ENCODE data around the gene PHC3. TPM values are rescaled to one million over a fixed set of nuclear protein-coding genes. Genes with fewer than 3 reads are reported as not detected.

The PHC3 gene
- total and polyA plus RNA-seq, 2 of the 13 experiments (the other 11 are each of a cell fraction or from before 2014, with no cell fraction given) = 24.1 to 49.0 TPM

DNA sequence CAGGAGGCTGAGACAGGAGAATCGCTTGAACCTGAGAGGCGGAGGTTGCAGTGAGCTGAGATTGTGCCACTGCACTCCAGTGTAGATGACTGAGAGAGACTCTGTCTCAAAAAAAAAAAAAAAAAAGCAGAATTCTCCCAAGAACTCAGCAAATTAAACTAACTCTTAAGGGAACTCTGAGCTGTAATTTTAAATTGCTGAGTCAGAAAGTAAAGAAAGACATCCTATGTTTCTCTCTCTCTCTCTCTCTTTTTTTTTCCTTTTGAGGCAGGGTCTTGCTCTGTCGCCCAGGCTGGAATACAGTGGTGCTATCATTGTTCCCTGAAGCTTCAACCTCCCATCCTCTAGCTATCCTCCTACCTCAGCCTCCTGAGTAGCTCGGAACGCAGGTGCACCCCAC is 20.0 kb upstream of the PHC3 start (continued):
- TF ChIP-seq, protein P1, sequence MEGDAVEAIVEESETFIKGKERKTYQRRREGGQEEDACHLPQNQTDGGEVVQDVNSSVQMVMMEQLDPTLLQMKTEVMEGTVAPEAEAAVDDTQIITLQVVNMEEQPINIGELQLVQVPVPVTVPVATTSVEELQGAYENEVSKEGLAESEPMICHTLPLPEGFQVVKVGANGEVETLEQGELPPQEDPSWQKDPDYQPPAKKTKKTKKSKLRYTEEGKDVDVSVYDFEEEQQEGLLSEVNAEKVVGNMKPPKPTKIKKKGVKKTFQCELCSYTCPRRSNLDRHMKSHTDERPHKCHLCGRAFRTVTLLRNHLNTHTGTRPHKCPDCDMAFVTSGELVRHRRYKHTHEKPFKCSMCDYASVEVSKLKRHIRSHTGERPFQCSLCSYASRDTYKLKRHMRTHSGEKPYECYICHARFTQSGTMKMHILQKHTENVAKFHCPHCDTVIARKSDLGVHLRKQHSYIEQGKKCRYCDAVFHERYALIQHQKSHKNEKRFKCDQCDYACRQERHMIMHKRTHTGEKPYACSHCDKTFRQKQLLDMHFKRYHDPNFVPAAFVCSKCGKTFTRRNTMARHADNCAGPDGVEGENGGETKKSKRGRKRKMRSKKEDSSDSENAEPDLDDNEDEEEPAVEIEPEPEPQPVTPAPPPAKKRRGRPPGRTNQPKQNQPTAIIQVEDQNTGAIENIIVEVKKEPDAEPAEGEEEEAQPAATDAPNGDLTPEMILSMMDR (CRISPR knock-in tag; IDR thresholded peaks at IDR 0.05) = no peak
- TF ChIP-seq MTA1 (CRISPR knock-in tag; IDR thresholded peaks at IDR 0.05; ENCODE audit: borderline replicate concordance) (no peak), HOXA5 (CRISPR knock-in tag; IDR thresholded peaks at IDR 0.05) (no peak)

DNA sequence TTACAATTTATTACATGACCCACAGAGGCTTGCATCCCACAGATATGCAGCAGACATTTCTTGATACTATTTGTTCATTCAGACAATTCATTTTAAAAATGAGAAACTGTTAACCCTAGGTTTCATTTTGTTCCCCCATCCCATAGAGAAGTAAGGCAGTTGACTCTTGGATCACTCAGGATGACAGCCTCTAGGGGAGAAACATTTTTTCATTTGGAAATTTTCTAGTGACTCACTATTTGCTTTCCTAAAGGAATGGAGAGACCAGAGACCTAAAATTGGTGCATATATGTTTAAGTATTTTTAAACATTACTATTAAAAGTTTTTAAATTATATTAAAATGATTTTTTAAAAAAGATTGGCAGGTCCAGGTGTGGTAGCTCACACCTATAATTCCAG is 19.5 kb upstream of the PHC3 start:
- CTCF ChIA-PET (ENCODE audit: low intra/inter-chr PET ratio, low total read pairs) = no interaction called here
- Histone ChIP-seq H3K4me2 (ENCODE audit: low read depth, low read length) (no peak overlapping the region), H3K27me3 (ENCODE audit: control insufficient read depth in 1 of 2, insufficient read depth in 2 of 2, low read length in 2 of 2) (no peaks in the 10 kb centered on the region), H3K36me3 (replicated peaks in 1 of 2; ENCODE audit: control insufficient read depth in 1 of 2, insufficient read depth in 2 of 2, low read length in 2 of 2) (no peaks in the 10 kb centered on the region), H2AFZ (ENCODE audit: low read length) (no peak overlapping the region), H3K4me3 (replicated peaks in 1 of 3; ENCODE audit: insufficient read depth in 1 of 3, low read depth in 2 of 3, low read length in 3 of 3) (no peak overlapping the region), H3K27ac (ENCODE audit: extremely low read length, insufficient read depth, low read length) (no peak overlapping the region), H4K20me1 (ENCODE audit: insufficient read depth, low read length) (no peaks in the 10 kb centered on the region), H3K4me1 (ENCODE audit: insufficient read depth, low read length) (peaks cover 64% of the 10 kb centered on the region), H3K79me2 (ENCODE audit: insufficient read depth, low read length) (no peaks in the 10 kb centered on the region), H3K9me3 (ENCODE audit: low read length) (no peaks in the 10 kb centered on the region), H3K9ac (ENCODE audit: insufficient read depth, low read depth, low read length) (no peak overlapping the region)
- ATAC-seq (no peak), FAIRE-seq (no peak), DNase-seq (ENCODE audit: low spot score) (no peak)
- POLR2A ChIA-PET = interaction anchor here (0.7 kb wide), 1 partner anchor 22 kb away, joined by 3 read pairs; no protein-coding TSS in a partner anchor
- intact Hi-C loops (cut with micrococcal nuclease; ENCODE audit: unreplicated experiment) = no loop called here
- in situ Hi-C loops (cut with HindIII; ENCODE audit: extremely low pct_ligation_motif_present, low pct_unique_long_range_greater_than_20kb) = no loop called here
- no TSS peak for BruUV-seq (replicated peaks)
- TF ChIP-seq EZH2 (conservative IDR thresholded peaks at IDR 0.05; ENCODE audit: low read depth, low read length) (no peak), PLRG1 (conservative IDR thresholded peaks at IDR 0.05) (no peak), KDM5A (IDR thresholded peaks at IDR 0.05; ENCODE audit: borderline replicate concordance, low read length) (no peak), ZNF343 (CRISPR knock-in tag; IDR thresholded peaks at IDR 0.05) (no peak), ZNF567 (CRISPR knock-in tag; IDR thresholded peaks at IDR 0.05; ENCODE audit: borderline replicate concordance) (no peak), JARID2 (CRISPR knock-in tag; IDR thresholded peaks at IDR 0.05; ENCODE audit: insufficient replicate concordance) (no peak), NCOA1 (CRISPR knock-in tag; IDR thresholded peaks at IDR 0.05) (no peak), ZNF841 (CRISPR knock-in tag; IDR thresholded peaks at IDR 0.05; ENCODE audit: borderline replicate concordance) (no peak)
- TF ChIP-seq, protein P2, sequence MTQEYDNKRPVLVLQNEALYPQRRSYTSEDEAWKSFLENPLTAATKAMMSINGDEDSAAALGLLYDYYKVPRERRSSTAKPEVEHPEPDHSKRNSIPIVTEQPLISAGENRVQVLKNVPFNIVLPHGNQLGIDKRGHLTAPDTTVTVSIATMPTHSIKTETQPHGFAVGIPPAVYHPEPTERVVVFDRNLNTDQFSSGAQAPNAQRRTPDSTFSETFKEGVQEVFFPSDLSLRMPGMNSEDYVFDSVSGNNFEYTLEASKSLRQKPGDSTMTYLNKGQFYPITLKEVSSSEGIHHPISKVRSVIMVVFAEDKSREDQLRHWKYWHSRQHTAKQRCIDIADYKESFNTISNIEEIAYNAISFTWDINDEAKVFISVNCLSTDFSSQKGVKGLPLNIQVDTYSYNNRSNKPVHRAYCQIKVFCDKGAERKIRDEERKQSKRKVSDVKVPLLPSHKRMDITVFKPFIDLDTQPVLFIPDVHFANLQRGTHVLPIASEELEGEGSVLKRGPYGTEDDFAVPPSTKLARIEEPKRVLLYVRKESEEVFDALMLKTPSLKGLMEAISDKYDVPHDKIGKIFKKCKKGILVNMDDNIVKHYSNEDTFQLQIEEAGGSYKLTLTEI (CRISPR knock-in tag; conservative IDR thresholded peaks at IDR 0.05) = no peak
- TF ChIP-seq, protein P3, sequence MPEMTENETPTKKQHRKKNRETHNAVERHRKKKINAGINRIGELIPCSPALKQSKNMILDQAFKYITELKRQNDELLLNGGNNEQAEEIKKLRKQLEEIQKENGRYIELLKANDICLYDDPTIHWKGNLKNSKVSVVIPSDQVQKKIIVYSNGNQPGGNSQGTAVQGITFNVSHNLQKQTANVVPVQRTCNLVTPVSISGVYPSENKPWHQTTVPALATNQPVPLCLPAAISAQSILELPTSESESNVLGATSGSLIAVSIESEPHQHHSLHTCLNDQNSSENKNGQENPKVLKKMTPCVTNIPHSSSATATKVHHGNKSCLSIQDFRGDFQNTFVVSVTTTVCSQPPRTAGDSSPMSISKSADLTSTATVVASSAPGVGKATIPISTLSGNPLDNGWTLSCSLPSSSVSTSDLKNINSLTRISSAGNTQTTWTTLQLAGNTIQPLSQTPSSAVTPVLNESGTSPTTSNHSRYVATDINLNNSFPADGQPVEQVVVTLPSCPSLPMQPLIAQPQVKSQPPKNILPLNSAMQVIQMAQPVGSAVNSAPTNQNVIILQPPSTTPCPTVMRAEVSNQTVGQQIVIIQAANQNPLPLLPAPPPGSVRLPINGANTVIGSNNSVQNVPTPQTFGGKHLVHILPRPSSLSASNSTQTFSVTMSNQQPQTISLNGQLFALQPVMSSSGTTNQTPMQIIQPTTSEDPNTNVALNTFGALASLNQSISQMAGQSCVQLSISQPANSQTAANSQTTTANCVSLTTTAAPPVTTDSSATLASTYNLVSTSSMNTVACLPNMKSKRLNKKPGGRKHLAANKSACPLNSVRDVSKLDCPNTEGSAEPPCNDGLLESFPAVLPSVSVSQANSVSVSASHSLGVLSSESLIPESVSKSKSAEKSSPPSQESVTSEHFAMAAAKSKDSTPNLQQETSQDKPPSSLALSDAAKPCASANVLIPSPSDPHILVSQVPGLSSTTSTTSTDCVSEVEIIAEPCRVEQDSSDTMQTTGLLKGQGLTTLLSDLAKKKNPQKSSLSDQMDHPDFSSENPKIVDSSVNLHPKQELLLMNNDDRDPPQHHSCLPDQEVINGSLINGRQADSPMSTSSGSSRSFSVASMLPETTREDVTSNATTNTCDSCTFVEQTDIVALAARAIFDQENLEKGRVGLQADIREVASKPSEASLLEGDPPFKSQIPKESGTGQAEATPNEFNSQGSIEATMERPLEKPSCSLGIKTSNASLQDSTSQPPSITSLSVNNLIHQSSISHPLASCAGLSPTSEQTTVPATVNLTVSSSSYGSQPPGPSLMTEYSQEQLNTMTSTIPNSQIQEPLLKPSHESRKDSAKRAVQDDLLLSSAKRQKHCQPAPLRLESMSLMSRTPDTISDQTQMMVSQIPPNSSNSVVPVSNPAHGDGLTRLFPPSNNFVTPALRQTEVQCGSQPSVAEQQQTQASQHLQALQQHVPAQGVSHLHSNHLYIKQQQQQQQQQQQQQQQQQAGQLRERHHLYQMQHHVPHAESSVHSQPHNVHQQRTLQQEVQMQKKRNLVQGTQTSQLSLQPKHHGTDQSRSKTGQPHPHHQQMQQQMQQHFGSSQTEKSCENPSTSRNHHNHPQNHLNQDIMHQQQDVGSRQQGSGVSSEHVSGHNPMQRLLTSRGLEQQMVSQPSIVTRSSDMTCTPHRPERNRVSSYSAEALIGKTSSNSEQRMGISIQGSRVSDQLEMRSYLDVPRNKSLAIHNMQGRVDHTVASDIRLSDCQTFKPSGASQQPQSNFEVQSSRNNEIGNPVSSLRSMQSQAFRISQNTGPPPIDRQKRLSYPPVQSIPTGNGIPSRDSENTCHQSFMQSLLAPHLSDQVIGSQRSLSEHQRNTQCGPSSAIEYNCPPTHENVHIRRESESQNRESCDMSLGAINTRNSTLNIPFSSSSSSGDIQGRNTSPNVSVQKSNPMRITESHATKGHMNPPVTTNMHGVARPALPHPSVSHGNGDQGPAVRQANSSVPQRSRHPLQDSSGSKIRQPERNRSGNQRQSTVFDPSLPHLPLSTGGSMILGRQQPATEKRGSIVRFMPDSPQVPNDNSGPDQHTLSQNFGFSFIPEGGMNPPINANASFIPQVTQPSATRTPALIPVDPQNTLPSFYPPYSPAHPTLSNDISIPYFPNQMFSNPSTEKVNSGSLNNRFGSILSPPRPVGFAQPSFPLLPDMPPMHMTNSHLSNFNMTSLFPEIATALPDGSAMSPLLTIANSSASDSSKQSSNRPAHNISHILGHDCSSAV (CRISPR knock-in tag; IDR thresholded peaks at IDR 0.05; ENCODE audit: borderline replicate concordance) = no peak
